ENCODE measurements around the gene HOOK1. TPM values are rescaled to one million over a fixed set of nuclear protein-coding genes. Genes with fewer than 3 reads are reported as not detected.
"Not testable (repeated sequence)": the region's sequence is repeated elsewhere in the genome, so short reads cannot be mapped to it uniquely, and the experiment has no call there.

The HOOK1 gene
- total RNA-seq, 1 donor from 2014 or later, result 15.9 TPM

DNA sequence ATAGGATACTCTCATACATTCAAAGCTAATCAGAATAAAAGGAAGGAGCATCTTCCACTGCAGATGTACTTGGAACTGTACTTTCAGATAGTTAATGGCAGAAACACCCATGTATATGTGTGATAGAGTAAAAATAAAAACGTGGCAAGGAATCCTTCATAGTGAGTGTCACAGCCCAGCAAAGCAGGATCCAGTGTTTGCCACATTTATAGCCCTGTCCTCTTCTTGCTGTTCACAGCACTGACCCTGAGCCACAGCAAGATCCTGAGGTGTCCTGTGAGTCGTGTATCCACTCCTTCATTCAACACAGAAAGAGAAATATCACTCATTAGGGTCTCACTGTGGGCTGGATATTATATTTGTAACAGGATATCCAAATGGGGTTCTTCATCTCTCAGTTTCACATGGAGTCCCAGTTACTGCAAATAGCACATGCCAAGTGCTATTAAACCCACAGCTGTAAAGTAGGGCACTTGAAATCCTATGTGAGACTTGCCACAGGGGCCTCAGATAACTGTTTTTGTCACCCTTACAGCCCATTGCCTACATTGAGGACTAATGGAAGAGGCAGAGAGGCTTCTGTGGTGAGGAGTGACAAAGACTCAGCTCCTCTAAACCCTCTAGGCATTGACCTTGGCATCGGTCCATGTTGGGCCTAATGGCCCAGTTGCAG, 70.5 kb downstream of the HOOK1 start:
- DNase-seq (ENCODE audit: low spot score), result no peak

DNA sequence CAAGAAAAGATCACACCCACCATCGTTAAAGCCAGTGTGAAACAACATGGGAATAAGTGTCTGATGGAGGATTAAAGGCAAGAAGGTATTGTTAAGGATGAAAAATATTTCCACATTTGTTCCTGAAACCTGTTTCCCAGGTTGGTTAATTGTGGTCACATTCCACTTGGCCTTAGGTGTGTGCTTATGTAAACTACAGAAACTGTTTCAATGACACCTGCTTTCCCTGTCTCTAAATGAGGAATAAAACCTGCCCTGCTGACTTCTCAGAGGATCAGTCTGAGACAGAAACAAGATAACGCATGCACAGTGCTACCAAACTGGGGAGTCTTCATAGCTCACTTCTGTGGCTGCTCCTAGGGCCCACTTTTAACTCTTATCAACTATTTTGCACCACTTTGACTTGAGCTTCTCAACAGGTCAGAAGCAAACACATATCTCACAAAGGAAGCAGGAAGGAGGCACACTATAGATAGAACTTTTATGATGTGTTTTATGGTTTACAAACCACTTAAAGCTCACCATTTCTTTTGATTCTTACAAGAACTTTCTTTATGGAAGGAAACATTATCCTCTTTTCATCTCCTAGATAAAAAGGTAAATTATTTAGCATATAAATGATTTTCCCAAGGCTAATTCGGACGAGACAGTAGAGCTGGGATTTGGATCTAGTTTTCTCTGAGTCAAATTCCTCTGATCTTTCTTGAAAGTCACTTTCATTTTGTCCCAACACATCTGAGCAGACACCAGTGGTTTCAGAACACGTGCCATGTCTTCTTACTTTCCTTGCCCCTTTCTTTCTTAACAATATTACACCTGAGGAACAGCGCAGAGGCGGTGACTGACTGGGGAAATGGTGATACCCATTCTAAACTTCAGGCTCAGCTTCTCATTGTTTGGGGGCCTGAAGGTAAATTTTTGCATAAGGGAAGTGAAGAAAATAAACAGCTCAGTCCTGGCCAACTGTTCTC, 78.4 kb downstream of the HOOK1 start:
- no peak for DNase-seq (ENCODE audit: low spot score)

DNA sequence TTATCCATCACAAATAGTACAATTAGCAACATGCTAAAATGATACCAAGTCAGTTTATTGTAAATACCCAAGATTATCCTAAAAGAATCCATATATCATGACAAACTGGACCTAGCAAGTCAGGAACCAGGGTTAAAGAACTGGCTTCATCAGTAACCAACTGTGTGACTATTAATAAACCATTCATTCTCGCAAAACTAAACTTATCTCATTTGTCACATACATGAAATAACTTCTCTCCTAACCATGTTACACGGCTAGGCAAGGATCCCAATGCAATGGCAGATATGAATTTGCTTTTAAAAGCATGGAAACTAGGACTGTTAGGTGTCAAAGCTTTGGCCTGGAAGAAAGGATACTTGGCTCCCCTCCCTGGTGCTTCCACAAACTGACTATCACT, 82.4 kb downstream of the HOOK1 start:
- no peak for DNase-seq (ENCODE audit: low spot score)

DNA sequence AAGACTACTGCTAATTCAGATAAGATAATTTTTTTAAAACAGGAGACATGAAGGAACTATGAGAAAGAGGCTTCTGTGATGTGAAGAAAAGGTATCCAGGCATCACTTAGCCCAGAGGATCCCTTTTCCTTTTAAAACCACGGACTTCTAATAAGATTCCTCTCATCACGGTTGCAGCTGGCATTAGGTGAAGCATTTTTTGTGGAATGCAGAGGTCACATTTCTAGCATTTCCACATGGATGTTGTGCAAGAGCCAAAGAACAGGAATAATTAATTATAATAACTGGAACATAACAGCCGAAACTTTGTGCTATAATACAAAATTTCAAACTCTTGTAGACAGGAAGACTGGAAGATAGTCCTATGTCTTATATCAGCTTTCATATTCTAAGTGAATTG, 84.2 kb downstream of the HOOK1 start:
- no peak for DNase-seq (ENCODE audit: low spot score)

DNA sequence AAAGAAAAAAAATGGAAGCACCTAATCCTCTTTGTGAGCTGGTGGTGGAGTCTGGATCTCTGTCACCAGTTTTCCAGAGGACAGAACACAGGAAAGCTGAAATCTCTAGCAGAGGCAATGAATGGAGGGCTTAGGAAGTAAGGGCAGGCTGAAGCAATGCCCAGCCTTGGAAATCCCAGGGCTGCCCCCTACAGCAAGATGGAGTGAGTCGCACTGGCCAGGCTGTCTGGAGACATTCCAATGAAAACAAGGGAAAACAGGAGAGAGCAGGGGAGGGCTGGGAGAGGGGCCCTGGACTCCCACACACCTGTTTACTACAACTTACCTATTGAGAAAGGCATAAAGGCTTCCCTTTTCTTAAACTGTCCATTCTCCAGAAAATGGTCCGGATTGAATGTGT, 85.9 kb downstream of the HOOK1 start:
- DNase-seq (ENCODE audit: low spot score), result no peak

DNA sequence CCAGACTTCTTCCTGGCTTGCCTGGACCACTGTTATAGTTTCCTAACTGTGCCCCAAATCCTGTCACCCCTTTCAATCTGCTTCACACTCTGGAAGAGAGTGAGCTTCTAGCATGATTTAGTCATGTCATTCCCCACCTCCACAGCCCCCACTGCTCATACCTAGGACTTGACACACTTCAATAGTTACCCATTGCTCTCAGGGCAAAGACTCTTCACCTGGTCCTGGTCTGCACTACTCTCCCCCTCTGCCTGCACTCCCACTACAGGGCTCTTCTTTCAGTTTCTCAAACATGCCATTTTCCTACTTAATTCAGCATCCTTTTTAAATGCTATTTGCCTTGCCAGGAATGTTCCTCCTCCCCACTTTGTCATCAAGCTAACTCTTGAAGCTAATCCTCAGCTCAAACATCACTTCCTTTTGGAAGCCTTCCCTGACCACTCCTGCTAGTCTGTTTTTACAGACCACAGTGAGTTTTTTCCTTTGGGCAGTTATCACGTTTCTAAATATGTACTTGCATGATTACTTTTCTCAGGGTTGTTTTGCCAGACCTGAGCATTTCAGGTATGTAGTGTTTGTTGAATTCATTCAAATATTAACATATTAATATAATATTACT, 87.1 kb downstream of the HOOK1 start:
- DNase-seq (ENCODE audit: low spot score), result no peak

DNA sequence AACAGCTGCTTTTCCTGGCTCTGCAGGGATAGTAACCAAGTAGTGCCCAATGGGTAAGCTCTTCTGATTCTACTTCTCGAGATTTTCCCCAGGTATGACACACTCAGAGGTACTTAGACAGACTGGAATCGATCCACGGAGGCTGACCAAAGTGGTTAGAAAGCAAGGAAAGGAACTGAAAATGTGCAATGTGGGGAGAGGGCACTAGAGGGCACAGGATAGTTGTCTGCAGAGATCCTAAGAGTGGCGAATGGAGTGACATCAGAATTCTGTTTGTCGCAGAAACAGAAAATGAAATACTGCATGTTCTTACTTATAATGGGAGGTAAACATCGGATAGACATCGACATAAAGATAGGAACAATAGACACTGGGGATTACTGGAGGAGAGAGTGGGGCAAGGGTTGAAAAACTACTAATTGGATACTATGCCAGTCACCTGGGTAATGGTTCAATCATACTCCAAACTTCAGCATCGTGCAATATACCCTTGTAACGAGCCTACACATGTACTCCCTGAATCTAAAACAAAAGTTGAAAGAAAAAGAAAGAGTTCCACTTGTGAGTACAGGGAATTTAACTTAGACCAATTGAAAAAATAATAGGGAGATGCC, 88.5 kb downstream of the HOOK1 start:
- no peak for DNase-seq (ENCODE audit: low spot score)

DNA sequence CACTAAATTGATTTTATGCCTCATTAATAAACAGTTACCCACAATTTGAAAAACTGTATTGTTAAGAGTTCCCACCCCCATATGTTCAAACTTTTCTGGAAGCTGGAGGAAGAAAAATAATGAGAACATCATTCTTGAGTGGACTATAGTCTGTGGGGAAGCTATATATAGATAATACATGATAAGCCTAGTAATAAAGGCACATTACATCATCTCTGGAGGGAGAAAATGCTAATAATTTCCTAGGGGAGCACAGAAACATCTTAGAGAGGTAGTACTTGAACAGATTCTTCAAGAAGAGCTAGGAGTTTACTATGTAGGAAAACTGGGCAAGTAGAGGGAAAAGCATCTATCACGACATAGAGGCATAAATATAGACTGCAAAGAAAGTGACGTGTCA, 92.2 kb downstream of the HOOK1 start:
- DNase-seq (ENCODE audit: low spot score), result no peak

DNA sequence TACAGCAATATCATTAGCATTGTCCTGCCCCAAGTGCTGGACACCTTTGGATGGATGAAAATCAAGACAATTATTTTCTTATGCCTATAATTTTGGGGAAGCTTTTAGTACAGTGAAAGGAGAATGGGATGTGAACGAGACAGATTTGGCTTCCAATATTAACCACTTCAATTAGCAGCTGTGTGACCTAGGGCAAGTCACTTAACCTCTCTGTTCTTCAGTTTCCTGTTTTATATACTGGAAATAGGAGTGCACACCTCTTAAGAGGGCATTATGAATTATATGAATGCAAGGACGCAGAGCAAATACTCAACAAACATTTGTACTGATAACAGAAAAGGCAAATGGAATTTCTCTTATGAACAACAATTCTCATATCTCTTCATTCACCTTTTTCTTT, 93.3 kb downstream of the HOOK1 start:
- DNase-seq (ENCODE audit: low spot score), result no peak

DNA sequence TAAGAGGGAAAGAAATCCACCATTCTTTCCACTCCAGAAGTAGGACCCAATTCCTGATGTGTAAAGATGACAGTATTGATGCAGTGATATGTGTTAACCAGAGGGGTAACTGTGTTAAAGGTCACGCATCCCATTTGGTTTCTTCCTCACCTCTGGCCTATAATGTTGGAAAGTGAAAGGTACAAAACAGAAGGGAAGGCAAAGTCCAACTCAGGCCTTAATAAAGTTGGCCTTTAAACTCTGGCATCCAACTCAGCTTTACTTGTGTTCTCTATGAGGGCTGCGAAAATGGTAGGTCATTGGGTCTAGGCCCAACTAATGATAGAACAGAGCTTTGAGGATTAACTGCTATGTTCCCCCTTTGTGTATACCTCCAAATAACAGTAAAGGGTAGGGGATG, 93.9 kb downstream of the HOOK1 start:
- DNase-seq (ENCODE audit: low spot score), result no peak

DNA sequence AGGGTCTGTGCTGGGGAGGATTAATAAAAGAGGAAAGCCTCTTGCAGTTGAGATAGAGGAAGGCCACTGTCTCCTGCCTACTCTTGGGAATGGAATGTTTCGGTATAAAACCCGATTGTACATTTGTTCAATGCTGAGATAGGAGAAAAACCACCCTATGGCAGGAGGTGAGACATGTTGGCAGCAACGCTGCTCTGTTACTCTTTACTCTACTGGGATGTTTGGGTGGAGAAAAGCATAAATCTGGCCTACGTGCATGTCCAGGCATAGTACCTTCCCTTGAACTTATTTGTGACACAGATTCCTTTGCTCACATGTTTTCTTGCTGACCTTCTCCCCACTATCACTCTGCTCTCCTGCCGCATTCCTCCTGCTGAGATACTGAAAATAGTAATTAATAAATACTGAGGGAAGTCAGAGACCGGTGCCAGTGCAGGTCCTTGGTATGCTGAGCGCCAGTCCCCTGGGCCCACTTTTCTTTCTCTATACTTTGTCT, 100.1 kb downstream of the HOOK1 start:
- peak; percentile 58 for DNase-seq (ENCODE audit: low spot score)

DNA sequence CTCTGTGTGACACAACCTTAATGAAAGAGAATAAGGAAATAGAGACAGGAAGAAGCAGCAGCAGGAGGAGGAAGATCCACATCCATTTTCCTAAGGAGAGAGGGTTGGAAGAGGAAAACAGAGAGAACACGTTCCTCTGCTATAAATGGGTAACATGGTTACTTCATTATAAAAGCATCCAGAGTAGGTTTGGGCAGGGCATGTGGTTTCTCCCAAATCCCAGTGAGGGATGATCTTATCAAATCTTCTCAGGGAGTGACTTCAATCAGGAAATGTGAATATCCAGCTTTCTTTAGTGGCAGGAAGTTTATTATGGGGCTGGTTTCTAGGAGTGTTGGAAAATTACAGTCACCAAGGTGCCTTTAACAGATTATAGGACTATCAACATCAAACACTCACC, 100.8 kb downstream of the HOOK1 start:
- DNase-seq (ENCODE audit: low spot score), result no peak

DNA sequence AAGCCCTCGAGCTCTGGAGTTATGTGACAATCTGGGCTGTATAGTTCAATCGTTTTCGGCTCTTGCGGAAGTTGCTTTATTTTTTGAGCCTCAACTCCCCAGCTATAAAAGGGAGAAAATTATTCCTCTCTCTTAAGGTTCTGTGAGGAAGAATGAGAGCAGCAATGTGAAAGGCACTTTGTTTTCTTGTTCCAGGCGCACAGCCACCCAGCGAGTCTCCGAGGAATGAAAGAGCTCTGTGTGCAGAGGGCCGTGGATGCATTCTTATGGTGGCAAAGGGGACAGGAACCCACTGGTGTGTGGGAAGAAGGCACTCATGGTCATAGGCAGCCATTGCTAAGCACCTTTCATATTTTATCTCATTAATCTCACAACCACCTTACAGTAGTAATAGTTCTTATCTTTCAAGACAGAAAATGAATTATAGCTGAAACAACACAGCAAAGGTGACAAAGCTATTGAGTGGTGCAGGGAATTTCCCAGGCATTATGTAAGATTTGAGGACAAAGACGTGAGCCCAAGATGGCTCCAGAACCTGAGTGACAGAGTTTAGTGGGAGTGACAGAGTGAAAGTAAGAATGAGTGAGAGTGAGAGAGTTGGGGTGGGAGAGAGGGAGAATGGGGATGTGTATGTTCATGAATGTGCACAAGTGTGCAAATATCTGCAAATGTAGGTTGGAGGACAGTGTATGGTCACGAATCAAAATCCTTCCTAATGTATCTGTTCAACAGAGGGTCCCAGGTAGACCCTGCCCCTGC, 102.5 kb downstream of the HOOK1 start:
- DNase-seq (ENCODE audit: low spot score), result no peak

DNA sequence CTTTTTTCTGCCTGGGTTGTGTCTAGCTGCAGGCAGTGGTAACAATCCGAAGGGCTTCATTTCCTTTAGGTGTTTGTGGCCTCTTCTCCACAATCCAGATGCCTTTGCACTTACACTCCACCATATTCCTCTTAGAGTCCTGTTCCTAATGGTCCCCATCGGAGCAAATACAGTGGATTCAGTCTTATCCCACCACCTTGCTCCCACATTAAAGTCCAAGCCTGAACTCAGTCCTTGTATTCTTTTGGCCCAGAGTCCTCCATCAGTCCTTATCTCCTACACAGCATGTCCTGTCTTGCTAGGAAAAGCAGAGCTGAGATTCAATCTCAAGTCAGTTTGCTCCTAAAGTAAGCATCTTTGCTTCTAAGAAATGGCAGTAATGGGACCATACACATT, 103.0 kb downstream of the HOOK1 start:
- no peak for DNase-seq (ENCODE audit: low spot score)

DNA sequence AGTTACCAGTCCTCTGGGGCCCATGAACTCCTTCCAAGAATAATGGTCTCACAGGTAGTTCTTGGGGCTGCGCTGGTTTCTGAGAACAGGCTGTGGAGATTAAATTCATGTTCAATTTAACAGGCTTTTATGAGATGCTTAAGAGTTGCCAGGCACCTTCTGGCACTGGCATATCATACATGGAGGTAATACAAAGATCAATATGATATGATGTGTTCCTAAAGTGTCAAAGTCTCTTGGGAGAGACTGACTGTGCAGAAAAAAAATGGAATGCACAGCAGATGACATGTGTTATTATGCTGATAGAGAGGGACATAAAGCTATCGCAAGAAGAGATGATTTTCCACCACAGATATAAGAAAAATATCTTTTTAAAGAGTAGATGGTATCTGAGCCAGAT, 105.0 kb downstream of the HOOK1 start:
- no peak for DNase-seq (ENCODE audit: low spot score)

DNA sequence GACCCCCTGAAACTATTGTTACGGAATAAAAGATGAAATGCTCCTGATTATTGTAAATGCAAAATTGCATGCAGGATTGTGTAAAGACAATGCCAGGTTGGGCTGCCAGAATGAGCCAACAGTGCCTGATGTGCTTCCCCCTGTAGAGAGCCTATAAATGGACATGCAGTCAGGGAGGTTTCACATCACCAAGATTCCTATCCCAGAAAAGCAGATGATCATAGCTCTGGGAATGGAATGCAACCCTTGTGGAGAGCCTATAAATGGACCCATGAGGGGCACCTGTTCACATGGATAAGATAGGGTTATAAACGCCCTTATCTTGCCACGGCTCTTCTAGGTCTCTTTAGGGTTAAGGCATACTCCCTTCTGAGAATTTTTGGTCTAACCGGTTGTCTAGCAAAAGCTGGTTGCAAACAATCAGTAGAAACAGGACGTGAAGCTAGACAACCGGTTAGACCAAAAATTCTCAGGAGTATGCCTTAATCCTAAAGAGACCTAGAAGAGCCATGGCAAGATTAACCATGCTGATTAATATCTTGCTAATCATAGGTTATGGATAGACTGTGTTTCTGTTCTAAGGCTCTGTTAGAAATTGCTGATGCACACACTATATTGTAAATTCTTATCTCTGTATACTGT, 106.6 kb downstream of the HOOK1 start:
- not testable (repeated sequence) for DNase-seq (ENCODE audit: low spot score)

DNA sequence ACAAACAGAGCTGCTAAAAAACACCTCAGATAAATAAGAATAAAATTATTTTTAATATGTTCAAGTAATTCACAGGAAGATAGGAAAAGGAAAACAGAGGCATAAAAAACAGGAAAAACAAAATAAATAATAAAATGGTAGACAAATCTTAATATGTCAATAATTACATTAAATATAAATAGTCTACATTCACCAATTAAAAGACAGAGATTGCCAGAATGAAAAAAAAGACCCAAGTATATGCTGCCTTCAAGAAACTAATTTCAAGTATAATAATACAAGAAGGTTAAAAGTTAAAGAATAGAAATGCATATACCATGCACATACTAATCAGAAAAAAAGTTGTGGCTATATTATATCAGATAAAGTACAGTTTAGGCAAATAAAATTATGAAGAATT, 109.9 kb downstream of the HOOK1 start:
- DNase-seq (ENCODE audit: low spot score), result no peak

Data from ureter (tissue), 1 donor.